Measurements from ENCODE around the gene EML1.

Gene EML1

GRCh38 chr14:99971941-99972747 lies 178.9 kb downstream of the EML1 start:
- DNase-seq = no peak

GRCh38 chr14:99972748-99973466 lies 179.7 kb downstream of the EML1 start:
- DNase-seq = no peak

- no peak for DNase-seq
Measured at GRCh38 chr14:99975190-99975589, 182.0 kb downstream of the EML1 start.

- DNase-seq = no peak
Measured at GRCh38 chr14:99976021-99976420, 182.8 kb downstream of the EML1 start.

- DNase-seq = no peak
Measured at GRCh38 chr14:99976681-99977080, 183.5 kb downstream of the EML1 start.

- DNase-seq = no peak
Measured at GRCh38 chr14:99980299-99980698, 187.1 kb downstream of the EML1 start.

GRCh38 chr14:99981806-99982205 lies 188.6 kb downstream of the EML1 start:
- no peak for DNase-seq

GRCh38 chr14:99982537-99983250 lies 189.5 kb downstream of the EML1 start:
- peak; percentile 41 for DNase-seq

GRCh38 chr14:99983251-99984015 lies 190.2 kb downstream of the EML1 start:
- no peak for DNase-seq

- no peak for DNase-seq
Measured at GRCh38 chr14:99984036-99984435, 190.8 kb downstream of the EML1 start.

GRCh38 chr14:99986396-99986795 lies 193.2 kb downstream of the EML1 start:
- DNase-seq = no peak

GRCh38 chr14:99989032-99989431 lies 195.8 kb downstream of the EML1 start:
- no peak for DNase-seq

- no peak for DNase-seq
Measured at GRCh38 chr14:99990268-99991170, 197.3 kb downstream of the EML1 start.

GRCh38 chr14:99991331-99991730 lies 198.1 kb downstream of the EML1 start:
- no peak for DNase-seq
